T-helper 22 cell (primary cell): ENCODE measurements around the gene CCDC12.

Experiments used
- DNase-seq: peaks from one replicate; pipeline ENCODE4 v3.0.0-alpha.2; 2020; ENCODE audit warnings: low read depth

The CCDC12 gene

DNA sequence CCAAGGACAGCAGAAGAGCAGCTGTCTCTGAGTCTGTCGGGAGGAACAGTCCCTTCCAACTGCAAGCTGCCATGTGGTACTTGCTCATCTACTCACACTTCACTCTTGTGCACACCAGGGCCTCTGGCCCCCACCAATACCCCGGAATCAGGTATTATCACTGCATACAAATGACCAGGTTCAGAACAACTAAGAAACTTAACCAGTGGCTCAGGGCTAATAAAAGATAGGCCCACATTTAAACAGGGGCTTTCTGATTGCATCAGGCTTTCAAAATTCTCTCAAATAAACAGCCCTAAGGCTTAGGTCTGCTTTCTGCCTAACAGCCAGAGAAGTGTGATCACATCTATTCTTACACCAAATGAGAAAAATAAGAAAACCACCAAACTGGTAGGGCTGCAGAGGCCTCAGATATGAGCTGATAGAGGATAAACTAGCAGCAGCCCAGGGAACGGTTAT is 20.7 kb downstream of the CCDC12 start:
- no peak for DNase-seq

DNA sequence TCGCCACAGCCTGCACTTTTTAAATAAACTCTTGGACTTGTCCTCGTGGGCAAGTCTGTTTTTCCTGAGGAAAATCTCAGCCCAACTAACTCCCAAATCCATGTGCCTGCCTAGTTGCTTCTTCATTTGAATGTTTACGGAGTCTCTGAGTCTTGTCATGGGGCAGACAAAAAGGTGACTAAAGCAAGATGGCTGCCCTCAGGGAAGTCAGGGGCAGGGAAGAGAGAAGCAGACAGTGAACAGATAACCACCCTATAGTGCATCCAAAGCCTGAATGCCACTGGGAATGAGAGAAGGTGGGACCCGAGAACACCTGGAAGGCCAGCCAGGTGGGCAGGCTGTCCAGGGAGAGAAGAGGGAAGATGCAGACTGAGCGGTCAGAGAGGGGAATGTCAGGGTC is 21.4 kb downstream of the CCDC12 start:
- no peak for DNase-seq

DNA sequence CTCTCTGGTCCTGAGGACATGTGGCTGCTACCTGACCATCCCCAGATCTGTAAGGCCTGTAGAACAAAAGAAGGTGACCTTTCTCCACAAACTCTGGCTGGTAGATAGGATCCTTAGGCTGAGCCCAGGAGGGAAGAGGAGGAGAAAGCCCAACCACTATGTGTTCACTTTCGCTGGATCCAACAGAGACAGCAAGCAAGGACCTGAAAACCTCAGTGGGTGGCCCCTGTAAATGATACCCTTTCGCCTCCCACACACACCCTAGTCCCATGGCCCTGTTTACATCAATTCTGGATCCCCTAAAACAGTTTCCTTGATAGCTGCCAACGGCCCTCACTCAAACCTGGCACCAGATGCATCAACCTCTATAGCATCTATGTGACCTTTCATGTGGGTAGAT is 22.4 kb downstream of the CCDC12 start:
- no peak for DNase-seq

DNA sequence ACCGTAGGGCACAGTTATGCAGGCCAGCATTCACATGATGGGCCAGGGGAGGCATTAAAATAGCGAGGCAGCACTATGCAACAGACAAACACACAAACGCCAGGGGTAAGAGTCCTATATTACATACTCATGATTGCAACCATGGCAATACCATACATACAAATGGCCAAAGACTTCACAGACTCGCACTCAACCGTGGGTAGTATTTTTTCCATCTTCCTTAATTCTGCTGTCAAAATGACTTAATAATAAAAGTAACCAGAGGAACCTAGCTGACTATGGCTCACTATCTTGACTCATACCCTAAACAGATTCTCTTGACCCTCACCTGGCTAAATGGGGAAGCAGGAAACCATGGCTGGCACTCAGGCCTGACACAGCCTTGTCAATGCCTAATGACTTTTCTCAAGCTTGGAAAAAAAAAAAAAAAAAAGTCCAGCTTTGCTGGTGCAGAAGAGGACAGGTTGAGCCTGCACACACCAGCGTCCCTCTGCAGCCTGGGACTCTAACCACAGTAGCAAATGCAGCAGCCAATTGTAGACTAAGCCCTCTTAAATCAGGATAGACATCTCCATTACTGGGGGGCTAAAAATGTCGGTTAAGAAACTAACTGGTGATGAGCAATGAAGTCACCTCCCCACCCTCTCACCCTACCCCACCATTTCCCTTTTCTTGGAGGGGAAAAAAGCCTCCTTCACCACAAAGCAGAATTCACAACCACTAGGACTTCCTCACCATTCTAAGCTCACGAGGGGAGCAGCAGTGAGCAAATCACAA is 23.1 kb downstream of the CCDC12 start:
- DNase-seq, result no peak

DNA sequence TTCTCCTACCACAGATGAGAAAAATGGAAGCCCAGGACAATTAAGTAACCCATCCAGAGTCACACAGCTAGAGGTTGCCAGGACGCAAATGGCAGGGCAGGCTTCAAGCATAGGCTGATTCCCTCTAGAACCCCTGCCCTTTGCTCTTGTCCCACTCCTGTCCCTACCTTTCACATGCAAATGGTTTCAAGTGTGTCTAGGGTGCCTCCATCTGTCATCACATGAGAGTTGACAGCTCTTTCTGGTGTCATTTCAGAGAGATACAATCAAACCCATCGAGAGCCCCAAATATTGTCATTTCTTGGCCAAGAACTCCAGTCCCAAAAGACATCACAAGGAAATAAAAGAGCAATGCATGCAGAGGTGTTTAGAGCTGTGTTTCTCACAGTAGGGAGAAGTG is 23.7 kb downstream of the CCDC12 start:
- DNase-seq, result no peak

GRCh38 chr3:46950650-46951241 is 25.8 kb downstream of the CCDC12 start:
- no peak for DNase-seq

- DNase-seq, result no peak
Observed at GRCh38 chr3:46950177-46950576, 26.4 kb downstream of the CCDC12 start.

GRCh38 chr3:46948830-46949671 is 27.5 kb downstream of the CCDC12 start:
- no peak for DNase-seq

GRCh38 chr3:46947981-46948791 is 28.4 kb downstream of the CCDC12 start:
- DNase-seq, result peak; percentile 89

DNA sequence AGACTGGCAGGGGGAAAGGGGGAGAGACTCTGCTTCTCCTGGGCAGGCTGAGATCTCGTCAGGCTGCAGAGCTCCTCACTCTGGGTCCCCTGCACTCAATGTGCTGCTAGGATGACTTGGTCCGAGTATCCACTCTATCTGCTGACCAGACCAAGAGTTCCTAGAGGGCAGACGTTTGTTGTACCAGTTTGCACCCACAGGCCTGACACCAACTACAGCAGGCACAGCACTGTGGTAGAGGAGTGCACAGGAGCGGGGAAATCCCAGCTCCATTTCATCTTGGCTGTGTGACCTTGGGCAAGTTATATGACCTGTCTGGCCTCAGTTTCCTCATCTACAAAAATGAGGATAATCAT is 29.0 kb downstream of the CCDC12 start:
- DNase-seq, result no peak

- peak; percentile 82 for DNase-seq
Observed at GRCh38 chr3:46946856-46947545, 29.5 kb downstream of the CCDC12 start.

GRCh38 chr3:46946416-46946815 is 30.1 kb downstream of the CCDC12 start:
- no peak for DNase-seq

DNA sequence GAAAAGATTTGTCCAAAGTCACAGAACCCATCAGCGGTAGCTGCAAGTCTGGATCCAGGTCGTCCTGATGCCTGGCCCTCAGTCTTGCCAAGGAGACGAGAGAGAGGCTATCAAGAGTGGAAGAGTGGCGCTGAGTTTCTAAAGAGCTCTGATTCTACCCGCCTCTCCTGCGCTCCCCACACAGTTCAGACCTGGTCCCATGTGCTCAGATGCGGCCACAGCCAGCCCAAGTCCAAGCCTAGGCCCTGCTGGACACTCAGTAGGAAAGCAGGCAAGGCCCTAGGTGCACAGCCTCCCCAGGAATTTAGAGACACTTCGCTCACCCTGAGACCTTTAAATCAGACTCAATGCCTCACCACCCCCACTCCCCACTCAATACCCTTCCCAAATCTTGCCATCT is 32.4 kb downstream of the CCDC12 start:
- DNase-seq, result no peak

DNA sequence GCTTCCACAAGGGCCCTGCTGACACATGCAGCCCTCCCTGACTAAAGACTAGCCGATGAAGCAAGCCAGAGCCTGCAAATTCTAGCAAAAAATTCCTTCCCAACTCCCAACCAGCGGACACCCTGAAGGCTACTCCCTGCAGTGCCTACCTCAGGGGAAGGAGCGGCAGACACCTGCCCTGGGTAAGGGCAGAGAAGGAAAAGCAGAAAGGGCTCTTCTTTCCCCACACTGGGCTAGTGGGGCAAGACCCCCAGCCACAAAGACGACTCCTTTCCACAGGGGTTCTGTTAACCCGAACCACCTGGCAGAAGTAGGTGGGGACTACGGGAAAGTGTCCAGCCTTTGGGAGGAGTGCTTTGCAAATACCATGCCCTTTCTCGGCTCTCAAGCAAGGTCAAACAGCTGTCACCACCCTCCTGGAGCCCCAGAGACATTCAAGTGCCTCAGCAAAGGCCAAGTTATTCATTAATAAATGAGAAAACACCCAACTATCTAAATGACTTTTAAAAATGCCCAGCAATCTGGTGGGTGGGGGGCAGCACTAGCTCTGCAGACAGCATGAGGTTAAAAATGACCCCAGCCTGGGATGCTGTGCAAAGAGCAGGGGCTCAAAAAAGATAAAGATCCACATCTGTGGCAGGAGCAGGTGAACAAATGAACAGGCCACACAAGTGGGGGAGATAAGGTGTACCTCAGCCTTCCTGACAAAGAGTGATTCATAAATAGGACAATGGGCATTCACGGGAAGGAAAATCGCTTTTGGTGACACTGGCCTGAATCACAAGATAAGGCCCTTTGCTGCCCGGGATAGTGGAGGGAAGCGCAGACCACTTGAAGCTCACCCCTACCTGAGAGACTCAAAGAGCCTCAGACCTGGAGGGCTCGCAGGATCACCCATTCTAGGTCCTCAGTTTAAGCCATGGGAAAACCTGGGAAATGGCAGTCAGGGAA is 33.0 kb downstream of the CCDC12 start:
- no peak for DNase-seq

- DNase-seq, result no peak
Observed at GRCh38 chr3:46942481-46943236, 33.9 kb downstream of the CCDC12 start.

DNA sequence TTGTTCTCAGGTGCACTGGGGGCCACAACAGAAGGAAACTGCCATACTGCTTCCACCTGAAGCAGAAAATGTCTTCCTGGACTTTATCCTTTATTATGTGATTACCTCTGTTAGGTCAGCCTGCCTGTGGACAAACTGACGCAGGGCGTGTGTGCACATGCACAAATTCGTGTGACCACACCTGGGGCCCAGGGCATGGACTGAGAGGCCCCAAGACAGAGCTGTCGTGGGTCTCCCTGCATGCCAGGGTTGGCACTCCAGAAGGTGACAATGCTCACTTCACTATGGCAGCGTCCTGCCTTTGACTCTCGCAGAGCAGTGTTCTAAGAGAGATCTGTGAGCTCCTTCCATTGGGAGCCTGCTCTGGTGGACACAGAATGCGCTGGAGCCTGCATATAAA is 34.5 kb downstream of the CCDC12 start:
- no peak for DNase-seq

DNA sequence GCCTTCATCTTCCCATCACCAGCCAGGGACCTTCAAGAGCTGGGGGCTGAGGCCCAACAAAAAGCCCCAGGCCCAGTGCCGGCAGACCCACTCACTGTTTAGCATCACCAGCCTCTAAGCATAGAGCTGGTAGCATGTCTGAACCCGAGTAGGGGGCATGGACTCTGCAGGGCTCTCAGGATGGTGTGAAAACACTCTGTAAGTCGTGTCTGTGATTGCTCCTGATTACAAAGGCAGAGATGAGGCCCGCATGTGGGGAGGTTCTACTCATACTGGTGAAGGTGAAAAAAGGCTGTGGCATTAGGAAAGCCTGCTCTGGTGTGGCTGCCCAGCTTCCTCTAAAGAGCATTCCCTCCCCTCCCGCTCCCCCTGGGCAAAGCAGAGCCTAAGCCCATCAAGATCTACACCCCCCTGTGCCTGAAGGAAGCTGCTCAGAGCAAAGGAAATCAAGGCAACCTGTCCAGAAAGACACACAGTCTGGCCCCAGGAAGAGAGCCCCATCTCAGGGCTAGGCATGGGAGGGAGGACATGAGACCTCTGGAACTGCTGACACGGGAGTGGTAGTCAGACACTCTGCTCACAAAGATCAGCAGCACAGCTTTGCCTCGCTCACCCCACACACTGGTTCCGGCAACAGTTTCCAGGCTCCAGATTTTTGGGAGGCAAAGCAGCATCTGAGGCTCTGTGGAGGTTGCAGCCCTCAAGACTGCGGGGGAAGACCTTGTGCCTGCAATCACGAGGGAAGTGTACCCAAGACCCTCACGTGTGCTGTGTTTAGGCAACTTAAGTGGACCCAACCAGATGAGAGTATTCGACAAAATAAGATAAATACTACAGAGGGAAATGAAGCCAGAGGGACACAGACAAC is 36.7 kb downstream of the CCDC12 start:
- no peak for DNase-seq

GRCh38 chr3:46938118-46938517 is 38.4 kb downstream of the CCDC12 start:
- no peak for DNase-seq
